BE2C (cell line): ENCODE measurements around the gene OR52E1.

Experiments
- DNase-seq: peaks from one replicate; pipeline ENCODE4 v3.0.0-alpha.2; 2020
- H3K27me3 ChIP-seq: fragments of 250-450 bp; sonication (Bioruptor Pico); 2 replicates; pipeline ENCODE4 v1.5.1; 2020; ENCODE audit warnings: mild to moderate bottlenecking
- H3K36me3 ChIP-seq: fragments of 250-450 bp; sonication (Bioruptor Pico); 2 replicates; pipeline ENCODE4 v1.5.1; 2020; ENCODE audit warnings: mild to moderate bottlenecking
- H3K4me1 ChIP-seq: fragments of 250-450 bp; sonication (Bioruptor Pico); 2 replicates; pipeline ENCODE4 v1.5.1; 2020
- H3K4me3 ChIP-seq: 2 replicates; pipeline ENCODE4 v1.5.1; 2011; ENCODE audit warnings: low read depth, low read length
- H3K9me3 ChIP-seq: fragments of 250-450 bp; sonication (Bioruptor Pico); 2 replicates; pipeline ENCODE4 v1.5.1; 2020
- CTCF ChIP-seq: IDR thresholded peaks from 2 replicates; pipeline ENCODE4 v1.5.1; 2012; ENCODE audit warnings: mild to moderate bottlenecking, low read depth, low read length

OR52E1 gene

GRCh38 chr11:5092821-5093585 is 23.6 kb downstream of the OR52E1 start:
- DNase-seq: no peak
- Histone ChIP-seq H3K36me3 (no peaks in the 10 kb centered on the region), H3K9me3 (no peaks in the 10 kb centered on the region), H3K4me3 (no peak overlapping the region), H3K27me3 (no peaks in the 10 kb centered on the region), H3K4me1 (no peaks in the 10 kb centered on the region)
- no peak for TF ChIP-seq CTCF

GRCh38 chr11:5096011-5096410 is 26.6 kb downstream of the OR52E1 start:
- H3K9me3 ChIP-seq: no peaks in the 10 kb centered on the region
- DNase-seq: no peak
- H3K4me3 ChIP-seq: no peak overlapping the region
- H3K27me3 ChIP-seq: no peaks in the 10 kb centered on the region
- no peak for TF ChIP-seq CTCF
- no peaks in the 10 kb centered on the region for H3K4me1 ChIP-seq
- no peaks in the 10 kb centered on the region for H3K36me3 ChIP-seq

GRCh38 chr11:5102246-5102645 is 32.9 kb downstream of the OR52E1 start:
- Histone ChIP-seq H3K4me1 (no peaks in the 10 kb centered on the region), H3K4me3 (no peak overlapping the region), H3K9me3 (no peaks in the 10 kb centered on the region), H3K36me3 (no peaks in the 10 kb centered on the region), H3K27me3 (no peaks in the 10 kb centered on the region)
- DNase-seq: no peak
- no peak for TF ChIP-seq CTCF

- Histone ChIP-seq H3K9me3 (no peaks in the 10 kb centered on the region), H3K4me3 (no peak overlapping the region), H3K4me1 (no peaks in the 10 kb centered on the region), H3K36me3 (no peaks in the 10 kb centered on the region), H3K27me3 (no peaks in the 10 kb centered on the region)
- DNase-seq: no peak
- no peak for TF ChIP-seq CTCF
Observed at GRCh38 chr11:5103066-5103465, 33.7 kb downstream of the OR52E1 start.

- Histone ChIP-seq H3K27me3 (no peaks in the 10 kb centered on the region), H3K9me3 (no peaks in the 10 kb centered on the region), H3K4me1 (no peaks in the 10 kb centered on the region), H3K4me3 (no peak overlapping the region), H3K36me3 (no peaks in the 10 kb centered on the region)
- DNase-seq: no peak
- no peak for TF ChIP-seq CTCF
Observed at GRCh38 chr11:5107285-5107684, 37.9 kb downstream of the OR52E1 start.

GRCh38 chr11:5115339-5115738 is 46.0 kb downstream of the OR52E1 start:
- Histone ChIP-seq H3K27me3 (no peaks in the 10 kb centered on the region), H3K9me3 (no peaks in the 10 kb centered on the region), H3K4me3 (no peak overlapping the region), H3K36me3 (no peaks in the 10 kb centered on the region), H3K4me1 (no peaks in the 10 kb centered on the region)
- no peak for DNase-seq
- no peak for TF ChIP-seq CTCF
